HG03520 (cell line): ENCODE results near the gene PPP1R27.

Source experiments
- ATAC-seq: cut with Tn5 transposase; IDR thresholded peaks from one replicate; pipeline ENCODE4 v1.9.1; 2021; ENCODE audit warnings: mild to moderate bottlenecking, moderate library complexity; ENCODE audit not compliant: unreplicated experiment

The PPP1R27 gene

GRCh38 chr17:81863123-81863675 is 28.3 kb upstream of the PPP1R27 start:
- no peak for ATAC-seq

- ATAC-seq: peak; percentile 78
Observed at GRCh38 chr17:81860756-81861568, 26.1 kb upstream of the PPP1R27 start.

GRCh38 chr17:81859906-81860755 is 25.3 kb upstream of the PPP1R27 start, which contains the start of gene P4HB:
Gene P4HB (minus strand): TSS chr17:81860535. CDS start chr17:81860471, 64 bp downstream.
- no peak for ATAC-seq

GRCh38 chr17:81858967-81859905 is 24.4 kb upstream of the PPP1R27 start:
- ATAC-seq: no peak

GRCh38 chr17:81858170-81858966 is 23.5 kb upstream of the PPP1R27 start:
- no peak for ATAC-seq

GRCh38 chr17:81854974-81855774 is 20.3 kb upstream of the PPP1R27 start:
- no peak for ATAC-seq

GRCh38 chr17:81852237-81852636 is 17.4 kb upstream of the PPP1R27 start:
- ATAC-seq: no peak

GRCh38 chr17:81851423-81851822 is 16.6 kb upstream of the PPP1R27 start:
- ATAC-seq: no peak

GRCh38 chr17:81849457-81849856 is 14.6 kb upstream of the PPP1R27 start:
- no peak for ATAC-seq

GRCh38 chr17:81846743-81847689 is 12.2 kb upstream of the PPP1R27 start:
- ATAC-seq: no peak

- ATAC-seq: no peak
Observed at GRCh38 chr17:81845881-81846742, 11.3 kb upstream of the PPP1R27 start.

- no peak for ATAC-seq
Observed at GRCh38 chr17:81845361-81845760, 10.5 kb upstream of the PPP1R27 start.

- ATAC-seq: no peak
Observed at GRCh38 chr17:81844887-81845286, 10.0 kb upstream of the PPP1R27 start.

- ATAC-seq: no peak
Observed at GRCh38 chr17:81844327-81844851, 9.5 kb upstream of the PPP1R27 start.

GRCh38 chr17:81843713-81844326 is 9.0 kb upstream of the PPP1R27 start:
- no peak for ATAC-seq
